ENCODE measurements around the gene ACTR1B.
"Not testable (repeated sequence)": the region's sequence is repeated elsewhere in the genome, so short reads cannot be mapped to it uniquely, and the experiment has no call there.

- not testable (repeated sequence) for TF ChIP-seq POLR2A, CTCF (IDR thresholded peaks at IDR 0.05)
These were observed 40.9 kb downstream of the ACTR1B start for GRCh38 chr2:97622976-97623375.
